ENCODE measurements around the gene TSSK6.

GRCh38 chr19:19508217-19508616 is 7.1 kb downstream of the TSSK6 start:
- TF ChIP-seq, protein P1, sequence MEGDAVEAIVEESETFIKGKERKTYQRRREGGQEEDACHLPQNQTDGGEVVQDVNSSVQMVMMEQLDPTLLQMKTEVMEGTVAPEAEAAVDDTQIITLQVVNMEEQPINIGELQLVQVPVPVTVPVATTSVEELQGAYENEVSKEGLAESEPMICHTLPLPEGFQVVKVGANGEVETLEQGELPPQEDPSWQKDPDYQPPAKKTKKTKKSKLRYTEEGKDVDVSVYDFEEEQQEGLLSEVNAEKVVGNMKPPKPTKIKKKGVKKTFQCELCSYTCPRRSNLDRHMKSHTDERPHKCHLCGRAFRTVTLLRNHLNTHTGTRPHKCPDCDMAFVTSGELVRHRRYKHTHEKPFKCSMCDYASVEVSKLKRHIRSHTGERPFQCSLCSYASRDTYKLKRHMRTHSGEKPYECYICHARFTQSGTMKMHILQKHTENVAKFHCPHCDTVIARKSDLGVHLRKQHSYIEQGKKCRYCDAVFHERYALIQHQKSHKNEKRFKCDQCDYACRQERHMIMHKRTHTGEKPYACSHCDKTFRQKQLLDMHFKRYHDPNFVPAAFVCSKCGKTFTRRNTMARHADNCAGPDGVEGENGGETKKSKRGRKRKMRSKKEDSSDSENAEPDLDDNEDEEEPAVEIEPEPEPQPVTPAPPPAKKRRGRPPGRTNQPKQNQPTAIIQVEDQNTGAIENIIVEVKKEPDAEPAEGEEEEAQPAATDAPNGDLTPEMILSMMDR (IDR thresholded peaks at IDR 0.05; ENCODE audit: low read depth, low read length, missing input control) = no peak
- TF ChIP-seq ATF3 (IDR thresholded peaks at IDR 0.05) (no peak), HNF4A (conservative IDR thresholded peaks at IDR 0.05) (no peak), FOXA1 (IDR thresholded peaks at IDR 0.05) (no peak)
- TF ChIP-seq, protein P2, sequence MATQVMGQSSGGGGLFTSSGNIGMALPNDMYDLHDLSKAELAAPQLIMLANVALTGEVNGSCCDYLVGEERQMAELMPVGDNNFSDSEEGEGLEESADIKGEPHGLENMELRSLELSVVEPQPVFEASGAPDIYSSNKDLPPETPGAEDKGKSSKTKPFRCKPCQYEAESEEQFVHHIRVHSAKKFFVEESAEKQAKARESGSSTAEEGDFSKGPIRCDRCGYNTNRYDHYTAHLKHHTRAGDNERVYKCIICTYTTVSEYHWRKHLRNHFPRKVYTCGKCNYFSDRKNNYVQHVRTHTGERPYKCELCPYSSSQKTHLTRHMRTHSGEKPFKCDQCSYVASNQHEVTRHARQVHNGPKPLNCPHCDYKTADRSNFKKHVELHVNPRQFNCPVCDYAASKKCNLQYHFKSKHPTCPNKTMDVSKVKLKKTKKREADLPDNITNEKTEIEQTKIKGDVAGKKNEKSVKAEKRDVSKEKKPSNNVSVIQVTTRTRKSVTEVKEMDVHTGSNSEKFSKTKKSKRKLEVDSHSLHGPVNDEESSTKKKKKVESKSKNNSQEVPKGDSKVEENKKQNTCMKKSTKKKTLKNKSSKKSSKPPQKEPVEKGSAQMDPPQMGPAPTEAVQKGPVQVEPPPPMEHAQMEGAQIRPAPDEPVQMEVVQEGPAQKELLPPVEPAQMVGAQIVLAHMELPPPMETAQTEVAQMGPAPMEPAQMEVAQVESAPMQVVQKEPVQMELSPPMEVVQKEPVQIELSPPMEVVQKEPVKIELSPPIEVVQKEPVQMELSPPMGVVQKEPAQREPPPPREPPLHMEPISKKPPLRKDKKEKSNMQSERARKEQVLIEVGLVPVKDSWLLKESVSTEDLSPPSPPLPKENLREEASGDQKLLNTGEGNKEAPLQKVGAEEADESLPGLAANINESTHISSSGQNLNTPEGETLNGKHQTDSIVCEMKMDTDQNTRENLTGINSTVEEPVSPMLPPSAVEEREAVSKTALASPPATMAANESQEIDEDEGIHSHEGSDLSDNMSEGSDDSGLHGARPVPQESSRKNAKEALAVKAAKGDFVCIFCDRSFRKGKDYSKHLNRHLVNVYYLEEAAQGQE (IDR thresholded peaks at IDR 0.05) = no peak

All from liver (tissue), 3 donors.